Urinary bladder (tissue), 4 donors: ENCODE data around the gene SEC62. TPM values are rescaled to one million over a fixed set of nuclear protein-coding genes. Genes with fewer than 3 reads are reported as not detected.

Experiments used
- DNase-seq: peaks from one replicate; pipeline ENCODE4 v3.0.0-alpha.2; 2015; ENCODE audit errors: extremely low spot score
- H3K27ac ChIP-seq: one replicate; pipeline ENCODE4 v1.5.1; 2013; ENCODE audit warnings: low read depth, mild to moderate bottlenecking, moderate library complexity
- H3K36me3 ChIP-seq: one replicate; pipeline ENCODE4 v1.6.1; 2013; ENCODE audit warnings: mild to moderate bottlenecking, moderate library complexity; ENCODE audit not compliant: insufficient read depth
- H3K4me1 ChIP-seq: one replicate; pipeline ENCODE4 v1.6.1; 2013; ENCODE audit warnings: mild to moderate bottlenecking, moderate library complexity; ENCODE audit not compliant: insufficient read depth
- H3K4me3 ChIP-seq: one replicate; pipeline ENCODE4 v1.5.1; 2013; ENCODE audit warnings: low read depth, low read length
- WGBS: extraction: QIAGEN DNeasy Blood & Tissue Kit; methylation state at CpG from one replicate; pipeline ENCODE4 v1.1.7; 2013; 5-methylcytosine and 5-hydroxymethylcytosine counted together
- polyA plus RNA-seq: library from polyadenylated mRNA; stranded (reverse); fragments of 200-250 nt; gene quantifications from one replicate; pipeline ENCODE4 v1.2.3, GENCODE V29; 2013
- total RNA-seq: library from RNA; depleted of rRNA; stranded (reverse); fragments of >200 nt; gene quantifications from one replicate; pipeline ENCODE4 v1.2.3, GENCODE V29; 2014
- donor health status: healthy with polysubstance abuse.
- donor health status: healthy.

SEC62 gene
- total and polyA plus RNA-seq, 2 donors = 65.5 to 78.9 TPM

- H3K36me3 ChIP-seq = no peaks in the 10 kb centered on the region
- no peaks in the 10 kb centered on the region for H3K4me1 ChIP-seq
- H3K27ac ChIP-seq = no peak overlapping the region
- DNase-seq = no peak
- WGBS = 79% methylated on average over 8 of the region's 8 CpGs
- no peak overlapping the region for H3K4me3 ChIP-seq
Measured at GRCh38 chr3:170044795-170045244, 78.2 kb downstream of the SEC62 start.

- no peak overlapping the region for H3K4me3 ChIP-seq
- H3K27ac ChIP-seq = no peak overlapping the region
- WGBS = 68% methylated on average over 5 of the region's 5 CpGs
Measured at GRCh38 chr3:170046269-170047132, 79.9 kb downstream of the SEC62 start.

GRCh38 chr3:170047133-170047404 lies 80.5 kb downstream of the SEC62 start:
- no peak for DNase-seq
- no peak overlapping the region for H3K4me3 ChIP-seq
- H3K4me1 ChIP-seq = no peaks in the 10 kb centered on the region
- H3K27ac ChIP-seq = no peak overlapping the region
- 86% methylated on average over 3 of the region's 3 CpGs for WGBS
- H3K36me3 ChIP-seq = no peaks in the 10 kb centered on the region

More at GRCh38 chr3:170046269-170047132, 79.9 kb downstream of the SEC62 start:
- Histone ChIP-seq H3K4me1 (no peaks in the 10 kb centered on the region), H3K36me3 (no peaks in the 10 kb centered on the region)
- no peak for DNase-seq

Other genes starting within 250 kb of the SEC62 start
- 108 TPM for gene TERC, start 201.7 kb upstream of the SEC62 start, total RNA-seq
- not detected for gene TERC, start 201.7 kb upstream of the SEC62 start, polyA plus RNA-seq
- 3.3 TPM for gene ACTRT3, start 197.2 kb upstream of the SEC62 start, total RNA-seq
- gene ACTRT3, start 197.2 kb upstream of the SEC62 start, polyA plus RNA-seq = 2.4 TPM
- gene MYNN, start 193.4 kb upstream of the SEC62 start, total RNA-seq = 50.8 TPM
- 11.9 TPM for gene MYNN, start 193.4 kb upstream of the SEC62 start, polyA plus RNA-seq
- not detected for gene LRRIQ4, start 153.9 kb upstream of the SEC62 start, total RNA-seq
- gene LRRIQ4, start 153.9 kb upstream of the SEC62 start, polyA plus RNA-seq = not detected
- 14.7 TPM for gene LRRC34, start 153.9 kb upstream of the SEC62 start, total RNA-seq
- 2.0 TPM for gene LRRC34, start 153.9 kb upstream of the SEC62 start, polyA plus RNA-seq
- gene LRRC31, start 96.9 kb upstream of the SEC62 start, total RNA-seq = not detected
- not detected for gene LRRC31, start 96.9 kb upstream of the SEC62 start, polyA plus RNA-seq
- not detected for gene SAMD7, start 55.2 kb upstream of the SEC62 start, total RNA-seq
- not detected for gene SAMD7, start 55.2 kb upstream of the SEC62 start, polyA plus RNA-seq
- gene GPR160, start 71.2 kb downstream of the SEC62 start, total RNA-seq = 25.9 TPM
- gene GPR160, start 71.2 kb downstream of the SEC62 start, polyA plus RNA-seq = 4.0 TPM
- gene PHC3, start 214.9 kb downstream of the SEC62 start, total RNA-seq = 98.6 TPM
- gene PHC3, start 214.9 kb downstream of the SEC62 start, polyA plus RNA-seq = 13.7 TPM